DMS79 (cell line): ENCODE data around the gene ANO3.
"Not testable (repeated sequence)": the region's sequence is repeated elsewhere in the genome, so short reads cannot be mapped to it uniquely, and the experiment has no call there.

Experiments used
- DNase-seq: peaks from one replicate; lab custom pipeline; 2025; lab: John Stamatoyannopoulos, UW

Gene ANO3

DNA sequence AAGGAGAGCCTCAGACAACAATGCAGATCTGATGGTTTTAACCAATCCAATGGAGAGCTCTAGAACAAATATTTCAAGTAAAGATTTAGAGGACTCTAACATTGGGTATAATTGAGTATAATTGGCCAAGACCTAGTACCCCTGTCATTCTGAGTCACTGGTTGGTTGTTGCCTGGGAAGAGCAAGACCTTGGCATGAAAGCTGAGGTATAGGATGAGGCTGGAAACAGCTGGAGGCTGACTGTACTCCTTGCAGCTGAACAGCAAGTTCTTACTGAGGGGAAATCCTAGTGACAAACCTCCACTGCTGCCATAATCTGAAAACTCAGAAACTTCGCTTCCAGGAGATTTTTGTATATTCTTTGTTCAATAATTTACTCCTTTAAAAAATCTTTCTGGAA lies 294.4 kb downstream of the ANO3 start:
- DNase-seq: no peak

DNA sequence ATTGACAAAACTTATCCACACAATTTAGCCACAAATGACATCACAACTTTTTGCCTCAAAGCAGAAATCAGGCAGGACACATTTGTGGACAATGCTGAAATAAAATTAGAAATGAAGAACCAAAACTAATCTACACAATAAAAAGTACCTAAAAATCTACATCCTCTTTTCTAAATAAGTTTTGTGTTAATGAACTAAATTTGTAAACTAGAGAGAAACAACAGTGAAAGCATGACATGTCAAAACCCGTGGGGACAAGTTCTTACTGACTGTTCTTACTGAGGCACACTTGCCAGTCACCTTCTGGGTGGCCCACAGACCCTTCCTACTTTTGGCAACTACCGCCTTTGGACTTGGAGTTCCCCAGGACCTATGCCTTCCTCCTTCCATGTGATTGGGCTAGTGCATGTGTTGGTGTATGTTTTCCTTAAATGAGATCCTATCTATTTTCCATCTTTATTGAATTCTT lies 300.8 kb downstream of the ANO3 start:
- no peak for DNase-seq

DNA sequence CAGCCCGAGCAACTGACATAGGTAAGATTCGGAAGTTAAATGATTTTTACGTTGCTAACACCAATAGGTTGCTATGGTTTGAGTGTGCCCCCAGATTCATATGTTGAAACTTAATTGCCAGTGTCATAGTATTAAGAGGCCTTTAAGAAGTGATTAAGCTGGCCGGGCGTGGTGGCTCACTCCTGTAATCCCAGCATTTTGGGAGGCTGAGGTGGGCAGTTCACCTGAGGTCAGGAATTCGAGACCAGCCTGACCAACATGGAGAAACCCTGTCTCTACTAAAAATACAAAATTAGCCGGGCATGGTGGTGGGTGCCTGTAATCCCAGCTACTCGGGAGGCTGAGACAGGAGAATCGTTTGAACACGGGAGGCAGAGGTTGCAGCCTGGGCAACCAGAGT lies 311.4 kb downstream of the ANO3 start:
- not testable (repeated sequence) for DNase-seq

DNA sequence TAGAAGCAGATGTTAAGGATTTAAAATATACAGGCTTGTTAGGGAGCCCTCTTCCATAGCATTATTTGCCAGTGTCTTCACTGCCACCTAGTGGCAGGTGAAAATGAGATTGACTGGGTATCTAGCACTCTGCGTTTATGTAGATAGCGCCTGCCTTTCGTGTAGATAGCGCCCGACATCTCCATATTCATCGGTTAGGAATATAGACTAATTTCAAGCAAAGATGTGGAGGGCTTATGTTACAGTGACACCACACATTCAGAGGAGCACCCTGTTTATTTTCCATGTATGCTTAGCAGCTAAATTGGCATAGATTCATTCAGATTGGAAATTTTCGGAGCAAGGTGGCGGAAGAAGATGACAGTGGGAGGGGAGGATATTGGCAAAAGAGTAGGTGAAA lies 318.0 kb downstream of the ANO3 start:
- DNase-seq: peak; percentile 25

DNA sequence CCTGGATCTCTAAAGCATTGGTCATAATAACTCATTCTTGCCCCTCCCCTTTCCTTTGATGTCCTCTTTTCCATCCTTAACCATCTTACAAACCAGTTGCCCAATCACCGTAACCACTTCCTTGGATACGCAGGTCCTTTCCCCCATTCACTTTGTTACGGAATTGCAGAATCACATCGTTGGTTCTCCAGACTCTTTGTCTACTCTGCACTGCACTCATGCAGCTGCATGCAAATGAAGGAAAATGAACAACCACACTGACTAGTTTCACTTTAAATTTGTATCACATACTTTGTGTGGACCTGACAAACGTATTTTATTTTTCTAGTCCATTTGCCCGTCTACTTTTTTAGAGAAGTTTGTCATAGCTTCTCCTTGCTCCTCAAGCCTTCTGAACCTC lies 320.0 kb downstream of the ANO3 start:
- DNase-seq: no peak

DNA sequence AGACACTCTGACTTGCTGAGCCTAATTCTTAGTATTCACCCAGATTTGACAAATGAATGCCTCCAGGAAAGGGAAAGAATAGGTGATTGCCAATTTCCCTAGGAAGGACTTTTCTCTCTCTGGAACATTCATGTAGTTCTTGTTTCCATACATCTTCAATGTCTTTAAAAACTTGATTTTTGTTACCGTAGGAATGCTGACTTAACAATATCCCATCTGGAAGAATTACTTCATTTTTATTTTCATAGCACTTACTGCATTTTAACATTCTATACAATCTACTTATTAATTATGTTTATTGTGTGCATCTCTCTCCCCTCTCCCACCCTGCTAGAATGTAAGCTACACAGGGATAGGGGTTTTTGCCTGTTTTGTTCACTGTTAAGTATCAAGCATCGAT lies 323.4 kb downstream of the ANO3 start:
- no peak for DNase-seq

DNA sequence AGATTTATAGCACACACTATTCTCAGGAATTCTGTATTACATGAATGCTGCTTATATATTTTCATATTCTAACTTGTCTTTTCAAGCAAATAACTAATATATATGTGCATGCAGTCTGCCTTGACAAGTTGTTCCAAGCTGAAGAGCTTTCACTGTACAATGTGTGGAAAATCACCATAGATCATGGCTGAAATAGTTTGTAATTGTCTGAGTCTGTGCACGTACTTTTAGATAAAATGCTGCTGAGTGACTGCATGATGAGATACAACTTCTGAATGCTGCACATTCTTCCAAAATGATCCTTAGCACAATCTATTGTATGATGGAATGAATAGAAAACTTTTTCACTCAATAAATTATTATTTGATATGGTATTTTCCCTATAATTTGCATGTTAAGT lies 331.0 kb downstream of the ANO3 start:
- DNase-seq: no peak

DNA sequence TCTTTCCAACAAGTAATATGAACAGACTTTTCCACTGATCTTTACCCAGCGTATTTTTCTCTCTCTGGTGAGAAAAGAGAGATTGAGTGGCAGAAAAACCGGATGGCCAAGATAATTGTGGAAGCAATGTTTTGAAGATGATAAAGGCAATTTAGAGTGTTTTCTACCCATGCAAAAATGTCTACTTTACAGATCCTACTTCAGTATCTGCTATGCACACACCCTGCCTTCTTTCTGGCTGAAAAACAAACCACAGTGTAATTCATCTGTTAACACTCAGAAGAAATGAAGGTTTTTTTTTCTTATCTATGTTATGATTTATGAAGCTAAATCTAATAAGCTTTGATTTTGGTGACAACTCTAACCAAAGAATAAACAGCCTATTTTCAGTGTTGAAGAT lies 333.1 kb downstream of the ANO3 start:
- no peak for DNase-seq

DNA sequence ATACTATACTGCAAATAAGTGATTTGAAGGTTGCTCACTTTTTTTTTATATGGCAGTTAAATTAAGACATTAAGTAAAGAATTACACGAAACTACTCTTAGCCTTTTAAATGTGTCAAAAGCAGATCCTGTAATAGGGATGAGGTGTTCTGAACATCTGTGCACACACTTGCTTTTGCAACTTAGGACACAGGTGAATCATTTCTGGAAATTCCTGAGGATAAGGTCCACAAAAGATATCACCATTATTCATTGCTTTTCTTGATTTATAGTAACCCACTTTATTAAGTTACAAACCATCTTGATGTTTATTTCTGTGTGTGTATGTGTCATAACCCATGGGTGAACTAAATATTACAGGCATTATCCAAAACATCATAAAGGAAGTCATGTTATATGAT lies 334.0 kb downstream of the ANO3 start:
- no peak for DNase-seq

DNA sequence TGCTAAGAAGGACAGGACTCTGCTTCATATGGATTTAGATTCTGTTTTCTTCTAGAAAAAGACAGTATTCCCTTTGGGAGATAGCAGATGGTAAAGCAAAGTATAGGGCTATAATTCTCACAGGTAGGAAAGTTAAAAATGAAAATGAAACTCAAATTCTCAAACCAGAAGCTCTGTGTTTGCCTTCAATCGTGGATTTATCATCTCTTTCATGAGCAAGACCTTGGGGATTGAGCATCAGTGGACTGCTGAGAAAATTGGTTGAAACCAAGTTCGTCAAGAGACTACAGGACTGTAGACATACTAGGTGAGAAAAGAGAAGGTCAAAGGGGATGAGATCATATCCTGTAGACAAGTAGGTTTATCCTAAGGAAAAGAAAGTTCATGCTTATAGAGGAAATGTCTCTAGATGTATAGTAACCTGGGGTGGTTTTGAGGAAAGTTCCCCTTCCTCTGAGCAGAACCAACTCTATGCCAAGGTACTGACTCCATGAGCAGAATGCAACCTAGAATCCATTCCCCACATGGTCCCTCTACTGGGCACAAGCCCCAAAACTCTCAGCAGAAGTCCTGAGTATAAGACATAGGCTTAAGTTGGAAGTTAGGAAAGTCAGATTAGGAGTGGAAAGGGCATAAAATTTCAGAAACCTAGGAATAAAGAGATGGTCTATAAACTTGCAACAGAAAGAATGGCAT lies 343.5 kb downstream of the ANO3 start:
- no peak for DNase-seq

DNA sequence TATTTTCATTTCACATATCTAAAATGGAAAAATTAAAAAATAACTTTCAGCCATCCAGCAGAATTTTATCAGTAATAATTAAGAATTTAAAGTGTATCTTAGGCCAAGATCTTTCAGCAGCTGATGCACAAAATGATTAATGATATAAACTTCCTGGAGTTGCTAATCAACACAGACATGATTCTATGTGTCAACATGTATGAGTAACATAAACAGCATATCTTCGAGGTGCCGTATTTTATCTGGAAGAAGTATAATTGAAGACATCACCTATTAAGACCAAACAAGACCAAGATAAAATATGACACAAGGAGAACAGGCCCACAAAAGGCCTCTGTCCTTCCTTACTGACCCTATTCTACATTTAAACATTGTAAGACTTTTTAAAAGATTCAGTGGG lies 344.7 kb downstream of the ANO3 start:
- DNase-seq: no peak

DNA sequence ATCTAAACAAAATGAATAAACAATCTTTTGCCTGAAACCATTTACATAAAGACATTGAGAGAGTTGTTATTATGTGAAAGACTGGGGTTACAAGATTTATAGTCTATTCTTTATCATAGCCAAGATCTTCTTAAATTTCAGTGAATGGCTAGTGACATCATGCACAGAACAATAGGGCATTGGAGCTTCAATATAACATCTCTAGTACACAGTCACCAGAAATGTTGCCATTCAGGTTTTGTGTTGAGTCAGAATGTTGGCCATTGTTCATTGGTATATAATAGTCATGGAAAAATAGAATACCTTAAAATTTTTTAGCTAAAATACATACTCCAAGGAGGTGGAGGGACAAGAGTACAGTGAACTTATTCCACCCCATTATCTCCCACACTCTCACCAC lies 345.6 kb downstream of the ANO3 start:
- no peak for DNase-seq

DNA sequence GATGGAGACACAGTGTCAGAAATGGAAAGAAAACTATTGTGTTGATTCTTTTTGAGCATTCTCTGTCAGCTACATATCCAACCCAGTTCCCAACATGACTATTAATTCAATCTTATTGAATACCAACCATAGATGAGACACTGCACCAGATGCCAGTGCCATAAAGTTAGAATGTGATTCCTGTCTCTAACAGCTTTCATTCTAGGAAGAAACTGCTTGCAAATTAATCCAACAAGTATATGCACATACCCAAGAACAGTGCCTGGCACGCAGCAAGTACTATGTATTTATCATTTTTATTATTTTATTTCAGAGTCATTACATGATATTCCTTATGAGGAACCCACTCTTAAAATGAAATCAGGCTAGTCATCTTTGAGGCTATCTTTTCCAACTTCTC lies 355.4 kb downstream of the ANO3 start:
- no peak for DNase-seq

DNA sequence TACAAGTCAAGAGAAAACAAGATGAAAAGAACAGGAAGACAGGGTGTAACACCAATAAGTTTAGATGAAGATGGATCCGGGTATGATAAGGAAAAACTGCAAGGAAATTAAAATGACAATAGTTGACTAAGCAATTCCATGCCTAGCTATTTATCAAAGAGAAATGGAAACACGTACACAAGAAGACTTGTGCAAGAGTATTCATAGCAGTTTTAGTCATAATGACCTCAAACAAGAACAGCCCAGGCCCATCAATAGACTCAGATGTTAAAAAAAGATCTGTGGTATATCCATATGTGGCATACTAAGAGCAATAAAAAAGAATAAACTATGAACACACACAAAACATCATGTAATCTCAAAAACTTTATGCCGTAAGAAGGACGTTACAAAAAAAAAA lies 356.8 kb downstream of the ANO3 start:
- DNase-seq: no peak

DNA sequence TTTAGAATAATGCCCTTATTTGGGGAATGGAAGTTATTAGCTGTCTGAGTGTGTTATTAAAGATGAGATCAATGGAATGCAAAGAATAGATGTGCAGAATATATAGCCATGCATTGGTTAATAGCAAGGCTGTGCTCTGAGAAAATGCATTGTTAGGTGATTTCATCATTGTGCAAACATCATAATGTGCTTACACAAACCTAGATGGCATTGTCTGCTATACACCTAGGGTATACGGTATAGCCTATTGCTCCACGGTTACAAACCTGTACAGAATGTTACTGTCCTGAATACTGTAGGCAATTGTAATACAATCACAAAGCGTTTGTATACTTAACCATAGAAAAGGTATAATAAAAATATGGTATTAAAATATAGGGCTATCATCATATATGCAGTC lies 364.4 kb downstream of the ANO3 start:
- no peak for DNase-seq

DNA sequence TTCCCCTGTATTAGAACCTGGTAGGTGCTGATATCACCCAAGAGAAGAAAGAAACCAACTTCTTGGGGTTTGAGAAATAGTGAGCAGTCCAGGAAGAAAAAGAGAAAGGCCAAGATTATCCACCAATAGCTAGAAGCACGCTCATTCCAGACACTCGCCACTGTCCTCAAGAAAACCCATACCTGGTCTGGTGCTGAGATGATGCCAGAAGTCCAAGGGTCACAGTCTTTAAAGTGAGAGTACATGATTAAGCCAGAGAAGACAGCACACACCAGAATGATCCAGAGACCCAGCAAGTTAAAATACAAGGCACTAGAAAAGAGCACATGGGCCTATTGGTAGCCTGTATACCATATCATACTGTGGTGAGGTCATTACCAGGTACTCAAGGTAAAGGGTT lies 366.3 kb downstream of the ANO3 start:
- no peak for DNase-seq

DNA sequence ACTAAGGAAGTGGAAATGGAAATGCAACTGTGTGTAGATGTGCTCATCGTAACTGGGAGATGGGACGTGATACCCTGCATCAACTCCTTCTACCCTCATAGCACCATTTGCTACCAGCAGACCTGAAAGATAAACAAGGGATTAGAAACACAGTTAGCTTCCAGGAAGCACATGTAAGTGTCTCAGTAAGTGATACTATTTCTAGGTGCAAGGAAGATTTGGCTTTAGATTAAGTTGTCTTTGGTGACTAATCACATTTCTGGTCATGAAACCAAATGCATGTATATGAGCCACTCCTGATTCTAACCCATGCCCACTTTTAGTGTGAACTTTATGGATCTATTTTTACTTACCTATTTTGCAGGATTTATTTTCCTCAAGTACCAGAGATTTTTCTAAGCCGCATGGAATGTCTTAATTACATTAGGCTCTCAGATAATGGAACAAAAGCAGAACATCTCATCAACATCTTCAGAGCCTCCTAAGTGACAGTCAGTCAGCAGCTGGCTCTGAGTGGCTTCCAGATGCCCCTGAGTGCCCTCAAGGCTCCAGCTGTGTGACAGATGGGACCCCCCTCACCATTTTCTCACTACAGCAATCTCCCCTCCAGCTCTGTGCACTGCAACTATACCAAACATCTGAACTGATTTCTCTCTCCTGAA lies 368.8 kb downstream of the ANO3 start:
- DNase-seq: no peak

DNA sequence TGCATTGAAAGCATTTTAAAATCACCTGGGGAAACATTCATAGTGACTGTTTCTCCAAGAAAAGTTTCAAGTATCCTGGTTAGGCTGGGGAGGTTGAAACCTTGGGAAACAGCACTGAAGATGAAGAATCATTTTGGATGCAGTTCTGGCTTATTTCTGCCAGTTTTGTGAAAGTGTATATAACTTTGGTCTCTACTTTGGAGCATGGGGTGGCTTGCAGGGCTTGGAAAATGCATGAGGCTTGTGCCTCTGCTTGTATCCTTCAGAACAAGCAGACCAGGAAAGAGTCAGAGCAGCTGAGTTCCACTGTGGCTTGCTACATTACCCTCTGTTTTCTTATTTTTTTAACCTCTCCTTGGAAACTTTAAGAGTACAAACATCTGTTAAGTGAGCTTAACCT lies 370.5 kb downstream of the ANO3 start:
- DNase-seq: no peak

DNA sequence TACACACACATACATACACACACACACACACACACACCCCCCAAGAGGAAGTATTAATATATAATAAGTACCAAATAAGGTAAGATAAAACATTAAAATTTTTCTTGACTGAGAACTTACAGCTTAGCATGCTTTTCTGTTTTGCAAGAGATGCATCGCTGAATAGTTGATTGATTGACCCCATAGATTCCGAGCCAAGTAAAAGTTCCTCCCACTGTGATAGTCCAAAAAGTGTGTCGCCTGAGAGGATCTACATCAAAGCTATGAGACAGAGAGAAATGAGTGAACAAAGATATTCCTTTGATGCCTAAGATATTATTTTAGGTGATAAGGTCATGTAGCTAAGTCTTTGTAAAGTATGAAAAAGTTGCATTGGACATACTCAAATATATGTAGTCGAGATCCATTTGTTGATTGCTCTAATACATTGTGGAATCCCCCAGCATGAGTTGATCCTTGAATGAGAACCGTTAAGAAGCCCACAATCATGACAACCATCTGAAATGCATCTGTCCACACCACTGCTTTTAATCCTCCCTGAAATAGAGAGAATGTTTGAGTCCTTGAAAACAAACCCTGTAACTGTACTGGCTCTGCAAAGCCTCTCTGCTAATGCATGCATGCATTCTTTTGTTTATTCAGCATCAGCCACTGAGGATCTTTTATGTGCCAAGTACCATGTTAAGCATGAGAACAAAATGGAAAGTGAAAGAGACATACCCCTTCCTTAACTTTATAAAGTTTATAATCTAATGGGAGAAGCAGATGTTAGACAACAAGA lies 371.7 kb downstream of the ANO3 start:
- DNase-seq: no peak

DNA sequence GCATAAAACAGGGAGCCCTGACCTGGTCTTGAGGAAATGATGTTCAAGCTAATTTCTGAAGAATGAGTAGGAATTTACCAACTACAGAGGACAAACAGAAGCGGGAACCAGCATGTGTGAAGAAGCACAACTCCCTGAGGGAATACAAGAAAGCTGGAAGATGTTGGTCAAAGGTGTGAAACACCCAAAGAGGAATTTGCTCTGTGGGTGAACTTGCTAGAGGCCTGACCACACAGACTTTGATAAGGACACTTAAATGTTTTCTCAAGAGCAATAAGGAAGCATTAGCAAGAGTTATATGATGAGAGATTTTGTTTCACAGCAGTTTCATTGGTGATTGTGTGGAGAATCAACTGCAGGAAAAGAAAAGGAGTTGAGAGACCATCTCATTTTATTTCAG lies 372.3 kb downstream of the ANO3 start:
- DNase-seq: peak; percentile 4

DNA sequence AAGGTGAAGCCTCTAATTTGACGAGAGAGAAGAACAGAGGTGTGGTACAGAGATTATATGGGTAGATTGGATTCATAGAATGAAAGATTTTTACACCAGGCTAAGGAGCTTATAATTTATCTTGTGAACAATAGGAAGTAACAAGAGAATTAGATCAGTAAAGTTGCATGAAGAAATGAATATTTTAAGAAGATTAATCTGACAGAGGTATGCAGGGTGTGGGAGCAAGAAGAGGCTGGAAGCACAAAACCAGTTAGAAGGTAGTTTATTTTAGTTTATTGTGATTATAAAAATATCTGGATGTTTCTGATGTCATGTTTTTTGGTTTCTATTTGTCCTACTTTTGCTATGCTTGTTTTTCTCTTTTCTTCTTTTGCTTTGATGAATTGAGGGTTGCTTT lies 374.3 kb downstream of the ANO3 start:
- no peak for DNase-seq

DNA sequence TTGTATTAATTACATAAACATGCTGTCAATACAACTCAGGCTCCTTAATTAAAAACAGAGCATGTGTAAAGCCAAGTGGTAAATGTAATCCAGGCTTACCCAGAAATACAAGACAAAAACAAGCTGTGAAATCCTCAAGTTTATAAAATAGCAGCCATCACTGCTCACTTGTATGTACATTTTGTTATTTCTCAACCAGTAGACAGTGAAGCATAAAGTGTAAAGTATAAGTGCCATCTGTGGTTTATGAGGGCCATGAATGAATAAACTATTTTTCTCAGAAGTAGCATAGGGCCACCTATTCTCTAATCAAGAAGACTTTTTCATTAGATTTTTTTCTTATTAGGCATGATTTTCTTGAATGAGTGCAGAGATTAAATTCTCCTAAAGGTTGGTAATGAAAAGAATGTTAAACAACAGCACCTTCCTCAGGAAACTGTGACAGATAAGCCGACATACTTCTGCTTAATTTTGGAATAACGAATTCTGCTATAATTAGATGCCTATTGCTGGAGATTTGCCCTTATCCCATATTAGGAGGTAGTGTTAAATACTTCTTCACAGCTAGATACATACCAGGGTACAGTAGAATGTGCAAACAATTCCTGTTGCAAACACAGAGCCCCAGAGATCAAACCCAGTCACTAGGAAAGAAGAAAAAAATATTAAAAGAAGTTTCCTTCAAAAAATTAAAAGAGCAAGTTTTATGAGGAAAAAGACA lies 377.0 kb downstream of the ANO3 start:
- DNase-seq: no peak

DNA sequence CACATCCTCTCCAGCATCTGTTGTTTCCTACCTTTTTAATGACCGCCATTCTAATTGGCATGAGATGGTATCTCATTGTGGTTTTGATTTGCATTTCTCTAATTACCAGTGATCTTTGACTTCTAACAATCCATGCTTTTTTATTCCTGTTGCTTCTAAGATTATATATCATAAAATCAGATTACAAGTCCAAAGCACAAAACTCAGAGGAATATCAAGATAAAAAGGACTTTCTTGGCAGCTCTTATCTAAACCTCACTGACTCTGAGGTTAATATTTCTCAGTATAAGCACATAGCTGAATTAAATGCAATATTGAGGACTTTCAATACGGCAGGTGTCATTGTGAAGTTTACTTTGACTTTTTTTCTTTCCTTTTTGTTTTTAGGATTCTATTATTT lies 378.6 kb downstream of the ANO3 start:
- no peak for DNase-seq
